Smooth muscle cell (in vitro differentiated cells): ENCODE results near the gene CITED4. TPM values are rescaled to one million over a fixed set of nuclear protein-coding genes. Genes with fewer than 3 reads are reported as not detected.

ENCODE experiments used
- DNase-seq: peaks from one replicate; lab custom pipeline; 2025; ENCODE audit not compliant: unreplicated experiment; lab: John Stamatoyannopoulos, UW
- H2AFZ ChIP-seq: fragments of 200-600 bp; sonication (generic); 2 replicates; pipeline ENCODE4 v1.6.0; 2016; ENCODE audit warnings: antibody characterized with exemption, low read depth, mild to moderate bottlenecking
- H3F3A ChIP-seq: fragments of 200-600 bp; sonication (generic); 2 replicates; pipeline ENCODE4 v1.6.0; 2017; ENCODE audit warnings: antibody characterized with exemption, low read depth
- H3K27ac ChIP-seq: fragments of 200-600 bp; sonication (generic); 2 replicates; pipeline ENCODE4 v1.5.1; 2016; ENCODE audit warnings: low read depth, mild to moderate bottlenecking
- H3K27me3 ChIP-seq: fragments of 200-600 bp; sonication (generic); 2 replicates; pipeline ENCODE4 v1.6.1; 2016; ENCODE audit warnings: low read depth, mild to moderate bottlenecking
- H3K36me3 ChIP-seq: fragments of 200-600 bp; sonication (generic); 2 replicates; pipeline ENCODE4 v1.5.1; 2016; ENCODE audit warnings: low read depth
- H3K4me1 ChIP-seq: fragments of 200-600 bp; sonication (generic); 2 replicates; pipeline ENCODE4 v1.5.1; 2016; ENCODE audit warnings: low read depth
- H3K4me2 ChIP-seq: fragments of 200-600 bp; sonication (generic); 2 replicates; pipeline ENCODE4 v1.6.0; 2016; ENCODE audit warnings: mild to moderate bottlenecking
- H3K4me3 ChIP-seq: fragments of 200-600 bp; sonication (generic); 2 replicates; pipeline ENCODE4 v1.5.1; 2016; ENCODE audit warnings: mild to moderate bottlenecking
- H3K79me2 ChIP-seq: fragments of 200-600 bp; sonication (generic); 2 replicates; pipeline ENCODE4 v1.6.0; 2016; ENCODE audit warnings: low read depth, mild to moderate bottlenecking
- H3K9ac ChIP-seq: fragments of 200-600 bp; sonication (generic); 2 replicates; pipeline ENCODE4 v1.6.0; 2016; ENCODE audit warnings: low read depth
- H3K9me3 ChIP-seq: fragments of 200-600 bp; sonication (generic); replicated peaks from 2 replicates; pipeline ENCODE4 v1.5.1; 2016; ENCODE audit warnings: low read depth
- H4K20me1 ChIP-seq: fragments of 200-600 bp; sonication (generic); 2 replicates; pipeline ENCODE4 v1.6.0; 2016; ENCODE audit warnings: low read depth
- WGBS: methylation state at CpG from one replicate; pipeline ENCODE4 v1.1.7; 2016; ENCODE audit warnings: low lambda C conversion rate; 5-methylcytosine and 5-hydroxymethylcytosine counted together
- polyA plus RNA-seq: library from polyadenylated mRNA; unstranded; fragments of >200 nt; fragmentation: Nextera tagmentation; extraction: Ambion mirVana; gene quantifications from 2 replicates; pipeline ENCODE4 v1.2.1, GENCODE V29; 2016
- total RNA-seq: library from RNA; depleted of rRNA; stranded (reverse); fragments of >200 nt; gene quantifications from 2 replicates; pipeline ENCODE4 v1.2.3, GENCODE V29; 2014
- TF ChIP-seq, protein P1 (sequence below): fragments of 200-600 bp; sonication (generic); IDR thresholded peaks from 2 replicates; pipeline ENCODE4 v1.5.1; 2017; ENCODE audit warnings: borderline replicate concordance, mild to moderate bottlenecking, antibody characterized with exemption; ENCODE audit not compliant: insufficient read depth, poor library complexity, severe bottlenecking

CITED4 gene
- total and polyA plus RNA-seq, 2 experiments from 2014 or later: 5.5 to 10.7 TPM

DNA sequence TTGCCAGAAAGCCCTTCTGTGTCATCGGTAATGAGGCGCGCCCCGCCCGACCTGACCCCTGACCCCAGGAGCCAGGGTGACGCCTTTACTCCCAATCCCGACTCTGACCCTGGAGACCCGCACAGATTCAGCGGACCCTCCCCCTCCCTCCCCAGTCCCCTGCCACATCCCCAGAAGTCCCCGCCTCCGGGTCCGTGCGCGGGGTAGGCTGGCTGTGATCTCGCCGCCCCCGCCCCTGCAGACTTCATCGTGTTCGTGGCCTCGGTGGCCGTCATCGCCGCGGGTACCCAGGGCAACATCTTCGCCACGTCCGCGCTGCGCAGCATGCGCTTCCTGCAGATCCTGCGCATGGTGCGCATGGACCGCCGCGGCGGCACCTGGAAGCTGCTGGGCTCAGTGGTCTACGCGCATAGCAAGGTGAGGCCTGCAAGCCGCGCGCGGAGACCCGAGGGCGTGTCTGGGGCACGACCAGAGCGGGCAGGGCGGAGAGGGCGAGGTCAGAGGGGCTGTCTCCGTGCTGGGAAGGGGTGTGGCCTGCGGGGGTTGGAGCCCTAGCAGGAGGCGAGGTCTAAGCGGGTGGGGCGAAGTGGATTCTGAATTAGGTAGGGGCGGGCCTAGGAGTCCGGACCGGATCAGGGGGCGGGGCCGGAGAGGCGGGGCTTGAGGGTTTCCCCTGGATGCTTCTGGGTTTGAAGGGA lies 43.8 kb downstream of the CITED4 start:
- Histone ChIP-seq H4K20me1 (no peaks in the 10 kb centered on the region), H3K36me3 (no peaks in the 10 kb centered on the region), H3K9me3 (no peaks in the 10 kb centered on the region), H3F3A (no peaks in the 10 kb centered on the region), H3K4me2 (peak overlapping the region; percentile 85), H3K27ac (no peak overlapping the region), H3K4me1 (peaks cover 5% of the 10 kb centered on the region), H3K4me3 (peak overlapping the region; percentile 43), H2AFZ (peak overlapping the region; percentile 52), H3K79me2 (no peaks in the 10 kb centered on the region), H3K9ac (no peak overlapping the region), H3K27me3 (peaks cover 18% of the 10 kb centered on the region)
- 1% methylated on average over 35 of the region's 59 CpGs for WGBS
- DNase-seq: no peak
- TF ChIP-seq, protein P1, sequence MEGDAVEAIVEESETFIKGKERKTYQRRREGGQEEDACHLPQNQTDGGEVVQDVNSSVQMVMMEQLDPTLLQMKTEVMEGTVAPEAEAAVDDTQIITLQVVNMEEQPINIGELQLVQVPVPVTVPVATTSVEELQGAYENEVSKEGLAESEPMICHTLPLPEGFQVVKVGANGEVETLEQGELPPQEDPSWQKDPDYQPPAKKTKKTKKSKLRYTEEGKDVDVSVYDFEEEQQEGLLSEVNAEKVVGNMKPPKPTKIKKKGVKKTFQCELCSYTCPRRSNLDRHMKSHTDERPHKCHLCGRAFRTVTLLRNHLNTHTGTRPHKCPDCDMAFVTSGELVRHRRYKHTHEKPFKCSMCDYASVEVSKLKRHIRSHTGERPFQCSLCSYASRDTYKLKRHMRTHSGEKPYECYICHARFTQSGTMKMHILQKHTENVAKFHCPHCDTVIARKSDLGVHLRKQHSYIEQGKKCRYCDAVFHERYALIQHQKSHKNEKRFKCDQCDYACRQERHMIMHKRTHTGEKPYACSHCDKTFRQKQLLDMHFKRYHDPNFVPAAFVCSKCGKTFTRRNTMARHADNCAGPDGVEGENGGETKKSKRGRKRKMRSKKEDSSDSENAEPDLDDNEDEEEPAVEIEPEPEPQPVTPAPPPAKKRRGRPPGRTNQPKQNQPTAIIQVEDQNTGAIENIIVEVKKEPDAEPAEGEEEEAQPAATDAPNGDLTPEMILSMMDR: no peak

DNA sequence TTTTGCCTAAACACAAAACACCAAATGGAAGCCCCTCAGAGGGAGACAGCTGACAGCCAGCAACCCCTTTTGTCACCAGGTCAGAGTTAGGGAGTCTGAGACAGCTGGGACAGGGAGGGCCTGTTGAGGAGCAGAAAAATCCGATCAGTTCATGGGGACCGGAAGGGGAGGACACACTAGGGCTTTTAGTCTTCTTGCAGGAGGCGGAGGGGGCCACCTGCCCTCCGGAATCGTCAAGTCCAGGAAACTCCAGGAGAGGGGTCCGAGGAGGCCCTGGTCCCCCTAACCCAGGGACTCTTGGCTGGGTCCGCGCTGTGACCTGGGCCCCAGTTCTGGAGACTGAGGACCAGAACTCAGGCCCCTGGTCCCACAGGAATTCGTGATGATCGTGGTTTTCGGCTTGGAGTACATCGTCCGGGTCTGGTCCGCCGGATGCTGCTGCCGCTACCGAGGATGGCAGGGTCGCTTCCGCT lies 44.3 kb downstream of the CITED4 start:
- TF ChIP-seq, protein P1: no peak
- H3K4me1 ChIP-seq: peaks cover 5% of the 10 kb centered on the region
- 25% methylated on average over 19 of the region's 19 CpGs for WGBS
- H3K27ac ChIP-seq: no peak overlapping the region
- DNase-seq: no peak
- no peaks in the 10 kb centered on the region for H3K36me3 ChIP-seq
- peak overlapping the region; percentile 43 for H3K4me3 ChIP-seq
- H3K27me3 ChIP-seq: peaks cover 18% of the 10 kb centered on the region
- H4K20me1 ChIP-seq: no peaks in the 10 kb centered on the region
- no peak overlapping the region for H3K9ac ChIP-seq
- H3K9me3 ChIP-seq: no peaks in the 10 kb centered on the region
- H3K79me2 ChIP-seq: no peaks in the 10 kb centered on the region
- peak overlapping the region; percentile 85 for H3K4me2 ChIP-seq
- no peaks in the 10 kb centered on the region for H3F3A ChIP-seq
- no peak overlapping the region for H2AFZ ChIP-seq

DNA sequence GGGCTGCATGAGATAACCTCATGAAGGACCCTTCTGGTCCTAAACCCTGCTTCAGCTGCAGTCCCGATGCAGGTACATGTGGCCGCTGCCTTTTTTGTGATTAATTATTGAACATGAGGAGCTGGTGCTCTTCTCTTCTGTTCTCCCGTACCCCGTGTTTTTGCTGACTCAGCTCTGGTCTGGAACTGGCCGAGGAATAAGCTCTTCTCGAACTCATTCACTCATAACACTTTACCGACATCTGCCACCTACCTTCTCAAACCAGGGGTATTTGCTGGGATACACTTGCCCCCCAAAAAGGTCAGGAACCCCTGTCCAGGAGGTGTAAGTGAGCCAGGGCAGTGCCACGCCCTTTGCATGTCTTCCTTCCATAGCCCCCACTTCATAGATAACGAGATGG lies 46.7 kb downstream of the CITED4 start:
- WGBS: 85% methylated on average over 9 of the region's 9 CpGs
- no peak overlapping the region for H3K4me2 ChIP-seq
- no peaks in the 10 kb centered on the region for H3K79me2 ChIP-seq
- peaks cover 18% of the 10 kb centered on the region for H3K27me3 ChIP-seq
- H3K27ac ChIP-seq: no peak overlapping the region
- no peaks in the 10 kb centered on the region for H3K9me3 ChIP-seq
- no peaks in the 10 kb centered on the region for H4K20me1 ChIP-seq
- H2AFZ ChIP-seq: no peak overlapping the region
- H3K9ac ChIP-seq: no peak overlapping the region
- no peak overlapping the region for H3K4me3 ChIP-seq
- TF ChIP-seq, protein P1: no peak
- no peaks in the 10 kb centered on the region for H3K36me3 ChIP-seq
- H3K4me1 ChIP-seq: peaks cover 5% of the 10 kb centered on the region
- DNase-seq: no peak
- no peaks in the 10 kb centered on the region for H3F3A ChIP-seq

Other genes with a start within 250 kb of the CITED4 start
- 2.2 and 2.6 TPM in 2 replicates for gene RIMS3, start 196.7 kb downstream of the CITED4 start, total RNA-seq
- gene RIMS3, start 196.7 kb downstream of the CITED4 start, polyA plus RNA-seq: 0.33 and 2.0 TPM in 2 replicates
- 18.1 and 18.4 TPM in 2 replicates for gene NFYC, start 170.7 kb downstream of the CITED4 start, total RNA-seq
- 28.6 and 35.3 TPM in 2 replicates for gene NFYC, start 170.7 kb downstream of the CITED4 start, polyA plus RNA-seq
- gene KCNQ4, start 78.6 kb downstream of the CITED4 start, total RNA-seq: 0.63 TPM in 1 of 2 replicates, not detected in the other
- 0.06 and 0.17 TPM in 2 replicates for gene KCNQ4, start 78.6 kb downstream of the CITED4 start, polyA plus RNA-seq
- gene CTPS1, start 117.3 kb upstream of the CITED4 start, total RNA-seq: 20.9 and 35.9 TPM in 2 replicates
- gene CTPS1, start 117.3 kb upstream of the CITED4 start, polyA plus RNA-seq: 24.4 and 35.5 TPM in 2 replicates
- 0.22 and 0.58 TPM in 2 replicates for gene SLFNL1, start 159.4 kb upstream of the CITED4 start, total RNA-seq
- gene SLFNL1, start 159.4 kb upstream of the CITED4 start, polyA plus RNA-seq: 0.58 and 1.4 TPM in 2 replicates